Skeletal muscle satellite cell (primary cell): ENCODE data around the gene LGALS3.

Experiments
- H3K27me3 ChIP-seq: 2 replicates; pipeline ENCODE4 v1.7.0; 2013; ENCODE audit warnings: low read length; ENCODE audit not compliant: control insufficient read depth, insufficient read depth
- H3K36me3 ChIP-seq: 2 replicates; pipeline ENCODE4 v1.7.0; 2013; ENCODE audit warnings: mild to moderate bottlenecking, control low read depth, low read length; ENCODE audit not compliant: insufficient read depth
- H3K4me1 ChIP-seq: 2 replicates; pipeline ENCODE4 v1.7.0; 2013; ENCODE audit warnings: low read length; ENCODE audit not compliant: control insufficient read depth, insufficient read depth
- H3K4me2 ChIP-seq: 2 replicates; pipeline ENCODE4 v1.7.0; 2013; ENCODE audit warnings: mild to moderate bottlenecking, low read length
- H3K4me3 ChIP-seq: 2 replicates; pipeline ENCODE4 v1.7.0; 2013; ENCODE audit warnings: low read length
- H3K9ac ChIP-seq: 2 replicates; pipeline ENCODE4 v1.7.0; 2013; ENCODE audit warnings: mild to moderate bottlenecking, low read depth, low read length, moderate library complexity
- H3K9me3 ChIP-seq: replicated peaks from 2 replicates; pipeline ENCODE4 v1.7.0; 2013; ENCODE audit warnings: mild to moderate bottlenecking, control low read depth, low read length

LGALS3 gene

GRCh38 chr14:55126034-55126433, 3.0 kb upstream of the LGALS3 start:
- peaks cover 35% of the 10 kb centered on the region for H3K4me1 ChIP-seq
- no peak overlapping the region for H3K9ac ChIP-seq
- no peaks in the 10 kb centered on the region for H3K36me3 ChIP-seq

GRCh38 chr14:55126932-55127459, 2.1 kb upstream of the LGALS3 start:
- H3K4me1 ChIP-seq = peaks cover 44% of the 10 kb centered on the region

More at GRCh38 chr14:55126034-55126433, 3.0 kb upstream of the LGALS3 start:
- H3K27me3 ChIP-seq = no peaks in the 10 kb centered on the region
- H3K4me2 ChIP-seq = no peak overlapping the region
- H3K4me3 ChIP-seq = no peak overlapping the region
- H3K9me3 ChIP-seq = no peaks in the 10 kb centered on the region

GRCh38 chr14:55127460-55127951, 1.5 kb upstream of the LGALS3 start:
- H3K36me3 ChIP-seq = no peaks in the 10 kb centered on the region
- no peak overlapping the region for H3K9ac ChIP-seq
- H3K4me1 ChIP-seq = peaks cover 42% of the 10 kb centered on the region
- no peak overlapping the region for H3K4me3 ChIP-seq
- no peak overlapping the region for H3K4me2 ChIP-seq
- H3K9me3 ChIP-seq = no peaks in the 10 kb centered on the region
- no peaks in the 10 kb centered on the region for H3K27me3 ChIP-seq

More at GRCh38 chr14:55126932-55127459, 2.1 kb upstream of the LGALS3 start:
- H3K9ac ChIP-seq = no peak overlapping the region
- H3K4me3 ChIP-seq = no peak overlapping the region
- no peak overlapping the region for H3K4me2 ChIP-seq
- no peaks in the 10 kb centered on the region for H3K27me3 ChIP-seq
- no peaks in the 10 kb centered on the region for H3K36me3 ChIP-seq
- no peaks in the 10 kb centered on the region for H3K9me3 ChIP-seq

- peak overlapping the region; percentile 93 for H3K9ac ChIP-seq
Measured at GRCh38 chr14:55128386-55129085, 516 bp upstream of the LGALS3 start.

GRCh38 chr14:55129428-55130195, 560 bp downstream of the LGALS3 start:
- Histone ChIP-seq H3K27me3 (no peaks in the 10 kb centered on the region), H3K9me3 (no peaks in the 10 kb centered on the region), H3K4me2 (peak overlapping the region; percentile 83), H3K4me1 (peaks cover 44% of the 10 kb centered on the region), H3K36me3 (peaks cover 7% of the 10 kb centered on the region), H3K4me3 (peak overlapping the region; percentile 79), H3K9ac (peak overlapping the region; percentile 93)

More at GRCh38 chr14:55128386-55129085, 516 bp upstream of the LGALS3 start:
- H3K4me1 ChIP-seq = peaks cover 40% of the 10 kb centered on the region
- no peaks in the 10 kb centered on the region for H3K9me3 ChIP-seq
- H3K4me2 ChIP-seq = peak overlapping the region; percentile 83
- peaks cover 4% of the 10 kb centered on the region for H3K36me3 ChIP-seq
- H3K4me3 ChIP-seq = peak overlapping the region; percentile 79
- H3K27me3 ChIP-seq = no peaks in the 10 kb centered on the region

GRCh38 chr14:55130196-55130550, 1.1 kb downstream of the LGALS3 start:
- Histone ChIP-seq H3K4me2 (peak overlapping the region; percentile 83), H3K4me3 (peak overlapping the region; percentile 79), H3K36me3 (peaks cover 8% of the 10 kb centered on the region), H3K4me1 (peaks cover 44% of the 10 kb centered on the region), H3K9me3 (no peaks in the 10 kb centered on the region), H3K9ac (peak overlapping the region; percentile 93), H3K27me3 (no peaks in the 10 kb centered on the region)

GRCh38 chr14:55131370-55132137, 2.5 kb downstream of the LGALS3 start:
- Histone ChIP-seq H3K4me1 (peaks cover 50% of the 10 kb centered on the region), H3K9ac (no peak overlapping the region), H3K4me3 (peak overlapping the region; percentile 79), H3K9me3 (no peaks in the 10 kb centered on the region), H3K36me3 (peaks cover 8% of the 10 kb centered on the region), H3K4me2 (peak overlapping the region; percentile 83), H3K27me3 (no peaks in the 10 kb centered on the region)

- peak overlapping the region; percentile 34 for H3K4me2 ChIP-seq
- H3K4me1 ChIP-seq = peaks cover 48% of the 10 kb centered on the region
- H3K9me3 ChIP-seq = no peaks in the 10 kb centered on the region
- H3K4me3 ChIP-seq = no peak overlapping the region
- H3K27me3 ChIP-seq = no peaks in the 10 kb centered on the region
- H3K9ac ChIP-seq = no peak overlapping the region
- H3K36me3 ChIP-seq = peaks cover 17% of the 10 kb centered on the region
Measured at GRCh38 chr14:55133416-55133815, 4.4 kb downstream of the LGALS3 start.

GRCh38 chr14:55136241-55136640, 7.2 kb downstream of the LGALS3 start:
- H3K4me2 ChIP-seq = no peak overlapping the region
- H3K4me3 ChIP-seq = no peak overlapping the region
- no peaks in the 10 kb centered on the region for H3K27me3 ChIP-seq
- H3K9me3 ChIP-seq = no peaks in the 10 kb centered on the region
- peaks cover 45% of the 10 kb centered on the region for H3K36me3 ChIP-seq
- H3K4me1 ChIP-seq = peaks cover 39% of the 10 kb centered on the region
- H3K9ac ChIP-seq = no peak overlapping the region

GRCh38 chr14:55136885-55137786, 8.1 kb downstream of the LGALS3 start:
- H3K9me3 ChIP-seq = no peaks in the 10 kb centered on the region
- no peak overlapping the region for H3K4me3 ChIP-seq
- H3K4me1 ChIP-seq = peaks cover 30% of the 10 kb centered on the region
- peak overlapping the region; percentile 20 for H3K9ac ChIP-seq
- peaks cover 54% of the 10 kb centered on the region for H3K36me3 ChIP-seq
- H3K4me2 ChIP-seq = peak overlapping the region; percentile 17
- H3K27me3 ChIP-seq = no peaks in the 10 kb centered on the region
